Measurements from ENCODE around the gene FARP1.

DNA sequence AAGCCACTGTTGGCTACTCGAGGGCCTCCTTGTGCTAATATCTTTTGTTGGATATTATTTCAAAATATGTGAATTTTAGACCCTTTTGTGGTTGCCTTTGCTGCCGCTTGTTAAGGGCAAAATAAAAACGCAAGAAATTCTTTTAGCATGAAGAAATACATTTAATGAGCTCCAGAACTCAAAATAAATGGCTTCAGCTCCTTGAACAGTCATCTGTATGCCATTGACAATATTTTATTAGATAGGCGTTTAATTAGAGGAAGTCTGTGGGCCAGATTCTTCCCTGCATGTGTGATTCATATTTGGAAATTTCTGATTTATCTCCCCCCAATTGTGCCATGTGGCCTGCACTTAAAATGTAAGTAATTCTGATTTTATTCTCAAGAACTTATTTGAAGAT, 256.9 kb downstream of the FARP1 start:
- TF ChIP-seq, protein P1, sequence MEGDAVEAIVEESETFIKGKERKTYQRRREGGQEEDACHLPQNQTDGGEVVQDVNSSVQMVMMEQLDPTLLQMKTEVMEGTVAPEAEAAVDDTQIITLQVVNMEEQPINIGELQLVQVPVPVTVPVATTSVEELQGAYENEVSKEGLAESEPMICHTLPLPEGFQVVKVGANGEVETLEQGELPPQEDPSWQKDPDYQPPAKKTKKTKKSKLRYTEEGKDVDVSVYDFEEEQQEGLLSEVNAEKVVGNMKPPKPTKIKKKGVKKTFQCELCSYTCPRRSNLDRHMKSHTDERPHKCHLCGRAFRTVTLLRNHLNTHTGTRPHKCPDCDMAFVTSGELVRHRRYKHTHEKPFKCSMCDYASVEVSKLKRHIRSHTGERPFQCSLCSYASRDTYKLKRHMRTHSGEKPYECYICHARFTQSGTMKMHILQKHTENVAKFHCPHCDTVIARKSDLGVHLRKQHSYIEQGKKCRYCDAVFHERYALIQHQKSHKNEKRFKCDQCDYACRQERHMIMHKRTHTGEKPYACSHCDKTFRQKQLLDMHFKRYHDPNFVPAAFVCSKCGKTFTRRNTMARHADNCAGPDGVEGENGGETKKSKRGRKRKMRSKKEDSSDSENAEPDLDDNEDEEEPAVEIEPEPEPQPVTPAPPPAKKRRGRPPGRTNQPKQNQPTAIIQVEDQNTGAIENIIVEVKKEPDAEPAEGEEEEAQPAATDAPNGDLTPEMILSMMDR (IDR thresholded peaks at IDR 0.05), result no peak
- TF ChIP-seq EP300 (IDR thresholded peaks at IDR 0.05) (no peak), POLR2AphosphoS5 (IDR thresholded peaks at IDR 0.05) (no peak)

Measured in sigmoid colon (tissue), 4 donors.